Natural killer cell (primary cell): Measurements from ENCODE around the gene EGFLAM. TPM values are rescaled to one million over a fixed set of nuclear protein-coding genes. Genes with fewer than 3 reads are reported as not detected.

ENCODE experiments used
- ATAC-seq, 3 donors: fragments of 150-1000 bp in 2 of 3; fragments of 200-7000 bp in 1 of 3; cut with Tn5 transposase; 1 replicate in 1 of 3; 2 replicates in 2 of 3; pipeline ENCODE4 v1.10.0; 2021; ENCODE audit warnings: mild to moderate bottlenecking in 2 of 3, moderate library complexity in 2 of 3
- DNase-seq, 2 donors: peaks; one replicate each; pipeline versions ENCODE4 v3.0.0 to v3.0.0-alpha.2; 2013 to 2021; ENCODE audit warnings: mixed read lengths in 1 of 2
- H3K27ac ChIP-seq: one replicate; pipeline ENCODE4 v1.5.1; 2013; ENCODE audit warnings: mild to moderate bottlenecking, low read length
- H3K27me3 ChIP-seq: one replicate; pipeline ENCODE4 v1.6.1; 2013; ENCODE audit warnings: low read length; ENCODE audit not compliant: control insufficient read depth, insufficient read depth
- H3K36me3 ChIP-seq: one replicate; pipeline ENCODE4 v1.6.1; 2013; ENCODE audit warnings: low read length; ENCODE audit not compliant: control insufficient read depth, insufficient read depth
- H3K4me1 ChIP-seq: one replicate; pipeline ENCODE4 v1.6.1; 2013; ENCODE audit warnings: low read length; ENCODE audit not compliant: control insufficient read depth, insufficient read depth
- H3K4me3 ChIP-seq: one replicate; pipeline ENCODE4 v1.5.1; 2013; ENCODE audit warnings: low read length
- H3K9me3 ChIP-seq: one replicate; pipeline ENCODE4 v1.6.1; 2013; ENCODE audit warnings: low read length; ENCODE audit not compliant: control insufficient read depth, insufficient read depth
- H3K27ac Mint-ChIP-seq, 2 donors: one replicate each; pipeline ENCODE4 v1.8.0; 2022; ENCODE audit warnings: mild to moderate bottlenecking in 2 of 2, mixed read lengths in 2 of 2, moderate library complexity in 1 of 2
- H3K27me3 Mint-ChIP-seq, 2 donors: one replicate each; pipeline ENCODE4 v1.8.0; 2022; ENCODE audit warnings: low read depth in 2 of 2, mixed read lengths in 2 of 2
- H3K36me3 Mint-ChIP-seq: one replicate; pipeline ENCODE4 v1.8.0; 2022; ENCODE audit warnings: mixed read lengths
- H3K4me1 Mint-ChIP-seq, 2 donors: one replicate each; pipeline ENCODE4 v1.8.0; 2022; ENCODE audit warnings: mixed read lengths in 2 of 2
- H3K4me3 Mint-ChIP-seq: one replicate; pipeline ENCODE4 v1.8.0; 2022; ENCODE audit warnings: mild to moderate bottlenecking, moderate library complexity, mixed read lengths
- H3K9me3 Mint-ChIP-seq, 2 donors: one replicate each; pipeline ENCODE4 v1.8.0; 2022; ENCODE audit warnings: mixed read lengths in 2 of 2
- WGBS: methylation state at CpG from one replicate; pipeline ENCODE4 v1.1.7; 2013; ENCODE audit warnings: missing lambda C conversion rate; ENCODE audit not compliant: insufficient coverage; 5-methylcytosine and 5-hydroxymethylcytosine counted together
- intact Hi-C: fragments of 100-400 bp; cut with micrococcal nuclease; formaldehyde crosslinking; loops from one replicate; pipeline ENCODE4 v1.14.2; 2022
- total RNA-seq, 4 donors: library from RNA; stranded (reverse); fragments of 120-200 nt in 1 of 4; gene quantifications; one replicate each; pipeline versions ENCODE4 v1.2.3 to v1.2.4, GENCODE V29; 2013 to 2022
- TF ChIP-seq, protein P1 (sequence below): fragments of 200-600 bp; IDR thresholded peaks from one replicate; pipeline ENCODE4 v1.8.0; 2022; ENCODE audit warnings: antibody characterized with exemption

The EGFLAM gene
- total RNA-seq, 3 donors from 2014 or later (not counting 1 experiment from before 2014, with no cell fraction given) = not detected

DNA sequence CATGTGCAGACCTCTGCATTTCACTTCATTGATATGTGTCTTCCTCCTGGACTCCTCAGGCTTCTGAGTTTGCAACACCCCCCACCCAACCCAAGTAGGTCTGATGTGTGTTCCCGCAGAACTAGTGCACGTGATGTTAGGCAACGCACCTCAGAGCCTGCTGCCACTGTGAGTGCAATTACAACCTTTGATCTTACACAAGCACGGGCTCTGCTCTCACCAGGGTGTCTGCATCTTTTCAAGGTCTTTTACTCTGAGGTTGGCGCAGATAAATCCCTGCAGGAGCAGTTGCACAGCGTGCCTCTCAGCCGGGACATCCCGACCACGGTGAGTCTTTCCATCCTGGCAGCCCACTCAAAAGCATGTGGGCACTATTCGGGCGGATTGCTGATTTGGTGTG is 80.1 kb downstream of the EGFLAM start:
- ATAC-seq = no peak

DNA sequence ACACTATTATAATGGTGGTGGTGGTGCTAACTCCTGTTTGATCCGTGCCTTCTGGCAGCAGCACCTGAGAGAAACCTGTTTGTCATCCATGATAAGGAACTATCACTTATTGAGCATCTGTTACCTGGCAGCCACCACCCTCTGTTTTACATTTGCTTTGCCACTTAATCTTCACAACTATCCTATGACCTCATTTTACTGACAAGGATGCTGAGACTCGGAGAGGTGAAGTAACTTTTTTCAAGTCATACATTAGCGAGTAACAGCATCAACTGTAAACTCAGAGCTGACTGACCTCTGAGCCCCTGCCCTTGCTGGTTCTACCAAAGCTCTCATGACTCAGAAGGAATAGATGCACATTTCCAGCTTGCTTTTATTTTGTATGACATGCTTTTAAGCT is 81.1 kb downstream of the EGFLAM start:
- Histone ChIP-seq H3K36me3 (no peaks in the 10 kb centered on the region), H3K4me1 (no peaks in the 10 kb centered on the region), H3K27ac (no peak overlapping the region), H3K27me3 (no peaks in the 10 kb centered on the region), H3K4me3 (no peak overlapping the region), H3K9me3 (no peaks in the 10 kb centered on the region)
- Mint-ChIP-seq H3K27ac (no peak overlapping the region), H3K9me3 (no peaks in the 10 kb centered on the region), H3K27me3 (peaks cover 3 to 24% of the 10 kb centered on the region in 2 donors), H3K4me3 (no peak overlapping the region), H3K4me1 (no peaks in the 10 kb centered on the region), H3K36me3 (no peaks in the 10 kb centered on the region)
- TF ChIP-seq, protein P1, sequence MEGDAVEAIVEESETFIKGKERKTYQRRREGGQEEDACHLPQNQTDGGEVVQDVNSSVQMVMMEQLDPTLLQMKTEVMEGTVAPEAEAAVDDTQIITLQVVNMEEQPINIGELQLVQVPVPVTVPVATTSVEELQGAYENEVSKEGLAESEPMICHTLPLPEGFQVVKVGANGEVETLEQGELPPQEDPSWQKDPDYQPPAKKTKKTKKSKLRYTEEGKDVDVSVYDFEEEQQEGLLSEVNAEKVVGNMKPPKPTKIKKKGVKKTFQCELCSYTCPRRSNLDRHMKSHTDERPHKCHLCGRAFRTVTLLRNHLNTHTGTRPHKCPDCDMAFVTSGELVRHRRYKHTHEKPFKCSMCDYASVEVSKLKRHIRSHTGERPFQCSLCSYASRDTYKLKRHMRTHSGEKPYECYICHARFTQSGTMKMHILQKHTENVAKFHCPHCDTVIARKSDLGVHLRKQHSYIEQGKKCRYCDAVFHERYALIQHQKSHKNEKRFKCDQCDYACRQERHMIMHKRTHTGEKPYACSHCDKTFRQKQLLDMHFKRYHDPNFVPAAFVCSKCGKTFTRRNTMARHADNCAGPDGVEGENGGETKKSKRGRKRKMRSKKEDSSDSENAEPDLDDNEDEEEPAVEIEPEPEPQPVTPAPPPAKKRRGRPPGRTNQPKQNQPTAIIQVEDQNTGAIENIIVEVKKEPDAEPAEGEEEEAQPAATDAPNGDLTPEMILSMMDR = no peak
- WGBS = 74% methylated on average over 3 of the region's 3 CpGs
- no peak for DNase-seq
- no peak for ATAC-seq
- intact Hi-C loops = no loop called here

More for the DNA sequence above, 80.1 kb downstream of the EGFLAM start:
- H3K27me3 Mint-ChIP-seq = peaks cover 3 to 24% of the 10 kb centered on the region in 2 donors
- WGBS = 59% methylated on average over 9 of the region's 11 CpGs
- H3K36me3 Mint-ChIP-seq = no peaks in the 10 kb centered on the region
- Histone ChIP-seq H3K4me3 (no peak overlapping the region), H3K27ac (no peak overlapping the region), H3K4me1 (no peaks in the 10 kb centered on the region), H3K36me3 (no peaks in the 10 kb centered on the region), H3K27me3 (no peaks in the 10 kb centered on the region), H3K9me3 (no peaks in the 10 kb centered on the region)
- no peaks in the 10 kb centered on the region for H3K4me1 Mint-ChIP-seq
- H3K4me3 Mint-ChIP-seq = no peak overlapping the region
- H3K9me3 Mint-ChIP-seq = no peaks in the 10 kb centered on the region
- DNase-seq = peak in 1 of 2 donors; percentile 6
- intact Hi-C loops = no loop called here
- TF ChIP-seq, protein P1 = no peak
- H3K27ac Mint-ChIP-seq = no peak overlapping the region

DNA sequence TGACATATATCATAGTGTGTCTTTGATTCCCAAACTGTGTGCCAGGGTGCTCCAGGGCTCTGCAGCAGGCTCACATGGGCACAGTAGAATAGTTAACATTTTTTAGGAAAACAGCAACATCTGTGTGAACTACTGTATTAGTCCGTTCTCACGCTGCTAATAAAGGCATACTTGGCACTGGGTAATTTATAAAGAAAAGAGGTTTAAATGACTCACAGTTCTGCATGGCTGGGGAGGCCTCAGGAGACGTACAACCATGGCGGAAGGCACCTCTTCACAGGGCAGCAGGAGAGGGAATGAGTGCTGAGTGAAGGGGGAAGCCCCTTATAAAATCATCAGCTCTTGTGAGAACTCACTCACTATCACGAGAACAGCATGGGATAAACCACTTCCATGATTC is 82.7 kb downstream of the EGFLAM start:
- Histone ChIP-seq H3K4me1 (no peaks in the 10 kb centered on the region), H3K36me3 (no peaks in the 10 kb centered on the region), H3K9me3 (no peaks in the 10 kb centered on the region), H3K4me3 (no peak overlapping the region), H3K27ac (no peak overlapping the region), H3K27me3 (no peaks in the 10 kb centered on the region)
- Mint-ChIP-seq H3K4me3 (no peak overlapping the region), H3K9me3 (no peaks in the 10 kb centered on the region), H3K27me3 (peaks cover 3 to 24% of the 10 kb centered on the region in 2 donors), H3K27ac (no peak overlapping the region), H3K4me1 (no peaks in the 10 kb centered on the region), H3K36me3 (no peaks in the 10 kb centered on the region)
- TF ChIP-seq, protein P1 = no peak
- WGBS = 86% methylated on average over 4 of the region's 5 CpGs
- no peak for ATAC-seq
- no peak for DNase-seq
- intact Hi-C loops = no loop called here

DNA sequence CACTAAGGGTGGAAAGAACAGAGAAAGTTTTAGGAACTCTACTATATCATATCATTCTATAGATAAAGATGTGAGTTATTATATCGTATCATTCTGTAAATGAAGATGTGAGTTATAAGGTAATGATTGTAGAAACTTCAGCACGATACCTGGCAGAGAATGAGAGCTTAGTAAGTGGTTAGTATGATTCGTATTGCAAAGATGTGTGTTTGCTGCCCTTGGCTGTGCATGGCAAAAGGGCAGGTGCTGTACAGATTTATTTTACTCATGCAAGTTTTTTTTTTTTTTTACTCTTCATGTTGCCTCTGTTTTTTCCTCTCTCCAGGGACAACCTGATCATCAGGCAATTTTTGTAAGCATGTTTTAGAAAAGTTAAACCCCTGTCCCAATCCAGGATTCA is 83.3 kb downstream of the EGFLAM start:
- Histone ChIP-seq H3K27me3 (no peaks in the 10 kb centered on the region), H3K27ac (no peak overlapping the region), H3K4me1 (no peaks in the 10 kb centered on the region), H3K4me3 (no peak overlapping the region), H3K36me3 (no peaks in the 10 kb centered on the region), H3K9me3 (no peaks in the 10 kb centered on the region)
- 83% methylated on average over 3 of the region's 3 CpGs for WGBS
- no peak overlapping the region for H3K4me3 Mint-ChIP-seq
- TF ChIP-seq, protein P1 = no peak
- peaks cover 3 to 19% of the 10 kb centered on the region in 2 donors for H3K27me3 Mint-ChIP-seq
- H3K36me3 Mint-ChIP-seq = no peaks in the 10 kb centered on the region
- DNase-seq (no peak), ATAC-seq (no peak)
- H3K27ac Mint-ChIP-seq = no peak overlapping the region
- H3K4me1 Mint-ChIP-seq = no peaks in the 10 kb centered on the region
- intact Hi-C loops = no loop called here
- no peaks in the 10 kb centered on the region for H3K9me3 Mint-ChIP-seq
